ENCODE data around the gene SRPX. TPM values are rescaled to one million over a fixed set of nuclear protein-coding genes. Genes with fewer than 3 reads are reported as not detected.
A peak's percentile ranks its signal among the peaks of the same experiment; 100 is the strongest.

The SRPX gene
- polyA plus RNA-seq, 2 of the 4 experiments (the other 2 are of a cell fraction), result 1.8 to 3.8 TPM

DNA sequence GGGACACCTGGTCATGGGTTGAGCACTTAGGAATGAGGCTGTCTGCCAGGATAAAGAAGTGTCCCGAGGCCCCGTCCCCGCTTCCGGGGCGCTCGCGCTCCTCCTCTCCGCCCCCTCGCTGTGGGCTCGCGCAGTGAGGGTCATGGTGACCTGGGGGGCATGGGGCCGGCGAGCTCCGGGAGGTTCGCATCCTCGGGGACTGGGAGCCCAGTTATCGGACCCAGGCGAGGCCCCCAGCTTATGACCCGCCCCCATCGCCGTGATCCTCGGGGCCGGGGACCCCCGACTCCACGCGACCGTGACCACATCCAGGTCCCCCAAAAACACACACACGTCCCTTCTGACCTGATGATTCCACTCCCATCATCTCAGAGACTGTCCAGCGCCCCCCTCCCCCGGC lies 35.3 kb upstream of the SRPX start:
- H3K4me1 ChIP-seq, result no peaks in the 10 kb centered on the region
- FAIRE-seq (no peak), DNase-seq (ENCODE audit: low read depth in 1 of 2, low spot score in 1 of 2) (no peak), ATAC-seq (no peak)
- no peaks in the 10 kb centered on the region for H3K9me3 ChIP-seq
- ChIA-PET CTCF (no interaction called here), POLR2A (no interaction called here)
- no peak overlapping the region for H3K27ac ChIP-seq
- H3K4me2 ChIP-seq, result no peak overlapping the region
- TF ChIP-seq MYC (IDR thresholded peaks at IDR 0.05; ENCODE audit: borderline replicate concordance, low read length) (no peak), GATA3 (IDR thresholded peaks at IDR 0.05; ENCODE audit: borderline replicate concordance) (no peak), CHD4 (IDR thresholded peaks at IDR 0.05; ENCODE audit: borderline replicate concordance) (no peak), SREBF2 (IDR thresholded peaks at IDR 0.05) (no peak), RAD21 (conservative IDR thresholded peaks at IDR 0.05 in 1 of 2, IDR thresholded peaks at IDR 0.05 in 1 of 2) (no peak), HOXA7 (CRISPR knock-in tag; IDR thresholded peaks at IDR 0.05) (no peak), CEBPB (IDR thresholded peaks at IDR 0.05) (no peak), SMC3 (IDR thresholded peaks at IDR 0.05) (no peak), HOXB13 (CRISPR knock-in tag; IDR thresholded peaks at IDR 0.05; ENCODE audit: low read depth) (no peak), EP300 (IDR thresholded peaks at IDR 0.05) (no peak), HOXB5 (CRISPR knock-in tag; IDR thresholded peaks at IDR 0.05) (no peak), NR3C1 (IDR thresholded peaks at IDR 0.05) (no peak)
- TF ChIP-seq, protein P1, sequence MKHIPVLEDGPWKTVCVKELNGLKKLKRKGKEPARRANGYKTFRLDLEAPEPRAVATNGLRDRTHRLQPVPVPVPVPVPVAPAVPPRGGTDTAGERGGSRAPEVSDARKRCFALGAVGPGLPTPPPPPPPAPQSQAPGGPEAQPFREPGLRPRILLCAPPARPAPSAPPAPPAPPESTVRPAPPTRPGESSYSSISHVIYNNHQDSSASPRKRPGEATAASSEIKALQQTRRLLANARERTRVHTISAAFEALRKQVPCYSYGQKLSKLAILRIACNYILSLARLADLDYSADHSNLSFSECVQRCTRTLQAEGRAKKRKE (CRISPR knock-in tag; IDR thresholded peaks at IDR 0.05; ENCODE audit: low read depth), result no peak
- H3K4me3 ChIP-seq, result no peak overlapping the region
- WGBS (ENCODE audit: missing lambda C conversion rate), result 82% methylated on average over 10 of the region's 30 CpGs

DNA sequence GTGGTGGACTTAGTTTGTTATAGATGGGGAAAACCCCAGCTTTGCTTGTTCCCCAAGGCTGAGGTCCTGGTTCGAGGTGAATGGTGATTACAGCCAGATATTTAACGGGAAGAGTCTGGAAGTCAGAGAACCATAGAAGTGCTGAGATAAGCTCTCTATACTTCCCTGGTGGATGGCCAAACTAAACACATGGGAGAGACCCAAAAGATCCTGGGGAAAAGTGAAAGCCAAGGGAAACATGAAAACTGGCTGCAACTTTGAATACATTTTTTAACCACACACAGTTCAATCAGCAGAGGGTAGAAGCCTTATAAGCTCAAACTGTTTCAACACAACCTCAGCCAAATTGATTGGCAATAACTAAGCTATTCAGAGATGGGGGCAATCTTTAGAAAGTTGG lies 29.3 kb upstream of the SRPX start:
- H3K4me2 ChIP-seq, result no peak overlapping the region
- POLR2A ChIA-PET, result no interaction called here
- no peak for FAIRE-seq
- no peak for ATAC-seq
- H3K9me3 ChIP-seq, result no peaks in the 10 kb centered on the region
- TF ChIP-seq RCOR1 (IDR thresholded peaks at IDR 0.05; ENCODE audit: low read depth, low read length), result no peak
- no peak for TF ChIP-seq FOSL2 (IDR thresholded peaks at IDR 0.05)
- no peak for TF ChIP-seq FOSL2 (CRISPR knock-in tag; IDR thresholded peaks at IDR 0.05)
- DNase-seq (ENCODE audit: low read depth in 1 of 2, low spot score in 1 of 2), result no peak
- CTCF ChIA-PET, result interaction anchor here (2.3 kb wide), 1 partner anchor 78 kb away, joined by 7 read pairs; the partner anchor contains the start of gene RPGR
- WGBS (ENCODE audit: missing lambda C conversion rate), result 16% methylated on average over 2 of the region's 2 CpGs
- no peak overlapping the region for H3K4me3 ChIP-seq
- no peak overlapping the region for H3K27ac ChIP-seq
- no peaks in the 10 kb centered on the region for H3K4me1 ChIP-seq

DNA sequence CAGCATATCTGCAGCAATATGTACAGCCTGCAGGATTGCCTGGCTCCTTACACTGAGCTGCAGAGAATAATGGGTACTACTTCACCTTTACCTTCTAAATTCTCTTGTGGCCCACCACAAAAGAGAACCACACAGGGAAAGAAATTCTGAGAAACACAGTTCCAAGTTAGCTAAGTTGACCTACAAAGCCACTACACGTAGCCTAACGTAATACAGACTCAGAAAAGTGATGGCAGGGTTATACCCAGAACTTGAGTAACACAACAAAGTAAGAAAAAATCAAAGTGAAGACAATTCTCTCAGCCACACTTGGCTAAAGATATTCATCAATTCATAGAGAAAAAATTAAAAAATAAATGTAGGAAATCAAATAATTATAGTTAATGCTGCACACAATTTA lies 26.4 kb upstream of the SRPX start:
- no peaks in the 10 kb centered on the region for H3K4me1 ChIP-seq
- no peak for ATAC-seq
- TF ChIP-seq FOSL2 (IDR thresholded peaks at IDR 0.05) (no peak), FOSL2 (CRISPR knock-in tag; IDR thresholded peaks at IDR 0.05) (no peak), JUNB (IDR thresholded peaks at IDR 0.05) (no peak), JUN (IDR thresholded peaks at IDR 0.05) (no peak), POLR2AphosphoS2 (conservative IDR thresholded peaks at IDR 0.05; ENCODE audit: low read length) (no peak), NR3C1 (IDR thresholded peaks at IDR 0.05) (no peak), CHD4 (IDR thresholded peaks at IDR 0.05; ENCODE audit: borderline replicate concordance) (no peak), RAD21 (conservative IDR thresholded peaks at IDR 0.05 in 1 of 2, IDR thresholded peaks at IDR 0.05 in 1 of 2) (no peak), KDM1A (IDR thresholded peaks at IDR 0.05; ENCODE audit: low read depth) (no peak), KDM5A (IDR thresholded peaks at IDR 0.05) (no peak), FOSB (CRISPR knock-in tag; IDR thresholded peaks at IDR 0.05) (no peak), MYC (IDR thresholded peaks at IDR 0.05; ENCODE audit: borderline replicate concordance, low read length) (no peak), SMC3 (IDR thresholded peaks at IDR 0.05) (no peak), HOXA7 (CRISPR knock-in tag; IDR thresholded peaks at IDR 0.05) (no peak), CEBPB (IDR thresholded peaks at IDR 0.05) (no peak), CBX2 (IDR thresholded peaks at IDR 0.05; ENCODE audit: borderline replicate concordance, low read depth) (no peak), HOXB5 (CRISPR knock-in tag; IDR thresholded peaks at IDR 0.05) (no peak), SREBF2 (IDR thresholded peaks at IDR 0.05) (no peak)
- TF ChIP-seq, protein P2, sequence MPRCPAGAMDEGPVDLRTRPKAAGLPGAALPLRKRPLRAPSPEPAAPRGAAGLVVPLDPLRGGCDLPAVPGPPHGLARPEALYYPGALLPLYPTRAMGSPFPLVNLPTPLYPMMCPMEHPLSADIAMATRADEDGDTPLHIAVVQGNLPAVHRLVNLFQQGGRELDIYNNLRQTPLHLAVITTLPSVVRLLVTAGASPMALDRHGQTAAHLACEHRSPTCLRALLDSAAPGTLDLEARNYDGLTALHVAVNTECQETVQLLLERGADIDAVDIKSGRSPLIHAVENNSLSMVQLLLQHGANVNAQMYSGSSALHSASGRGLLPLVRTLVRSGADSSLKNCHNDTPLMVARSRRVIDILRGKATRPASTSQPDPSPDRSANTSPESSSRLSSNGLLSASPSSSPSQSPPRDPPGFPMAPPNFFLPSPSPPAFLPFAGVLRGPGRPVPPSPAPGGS (IDR thresholded peaks at IDR 0.05), result no peak
- TF ChIP-seq, protein P3, sequence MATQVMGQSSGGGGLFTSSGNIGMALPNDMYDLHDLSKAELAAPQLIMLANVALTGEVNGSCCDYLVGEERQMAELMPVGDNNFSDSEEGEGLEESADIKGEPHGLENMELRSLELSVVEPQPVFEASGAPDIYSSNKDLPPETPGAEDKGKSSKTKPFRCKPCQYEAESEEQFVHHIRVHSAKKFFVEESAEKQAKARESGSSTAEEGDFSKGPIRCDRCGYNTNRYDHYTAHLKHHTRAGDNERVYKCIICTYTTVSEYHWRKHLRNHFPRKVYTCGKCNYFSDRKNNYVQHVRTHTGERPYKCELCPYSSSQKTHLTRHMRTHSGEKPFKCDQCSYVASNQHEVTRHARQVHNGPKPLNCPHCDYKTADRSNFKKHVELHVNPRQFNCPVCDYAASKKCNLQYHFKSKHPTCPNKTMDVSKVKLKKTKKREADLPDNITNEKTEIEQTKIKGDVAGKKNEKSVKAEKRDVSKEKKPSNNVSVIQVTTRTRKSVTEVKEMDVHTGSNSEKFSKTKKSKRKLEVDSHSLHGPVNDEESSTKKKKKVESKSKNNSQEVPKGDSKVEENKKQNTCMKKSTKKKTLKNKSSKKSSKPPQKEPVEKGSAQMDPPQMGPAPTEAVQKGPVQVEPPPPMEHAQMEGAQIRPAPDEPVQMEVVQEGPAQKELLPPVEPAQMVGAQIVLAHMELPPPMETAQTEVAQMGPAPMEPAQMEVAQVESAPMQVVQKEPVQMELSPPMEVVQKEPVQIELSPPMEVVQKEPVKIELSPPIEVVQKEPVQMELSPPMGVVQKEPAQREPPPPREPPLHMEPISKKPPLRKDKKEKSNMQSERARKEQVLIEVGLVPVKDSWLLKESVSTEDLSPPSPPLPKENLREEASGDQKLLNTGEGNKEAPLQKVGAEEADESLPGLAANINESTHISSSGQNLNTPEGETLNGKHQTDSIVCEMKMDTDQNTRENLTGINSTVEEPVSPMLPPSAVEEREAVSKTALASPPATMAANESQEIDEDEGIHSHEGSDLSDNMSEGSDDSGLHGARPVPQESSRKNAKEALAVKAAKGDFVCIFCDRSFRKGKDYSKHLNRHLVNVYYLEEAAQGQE (IDR thresholded peaks at IDR 0.05), result no peak
- TF ChIP-seq, protein P1 (CRISPR knock-in tag; IDR thresholded peaks at IDR 0.05; ENCODE audit: low read depth), result no peak
- no peak overlapping the region for H3K27ac ChIP-seq
- ChIA-PET POLR2A (no interaction called here), CTCF (interaction anchor here (0.7 kb wide), 1 partner anchor 464 kb away, joined by 3 read pairs; no protein-coding TSS in a partner anchor)
- DNase-seq (ENCODE audit: low read depth in 1 of 2, low spot score in 1 of 2), result no peak
- no peak overlapping the region for H3K4me2 ChIP-seq
- no peaks in the 10 kb centered on the region for H3K9me3 ChIP-seq
- 78% methylated on average over 2 of the region's 2 CpGs for WGBS (ENCODE audit: missing lambda C conversion rate)
- FAIRE-seq, result peak; percentile 68
- H3K4me3 ChIP-seq, result no peak overlapping the region

Measured in A549 (cell line).